HepG2 (cell line): ENCODE measurements around the gene TSTD1. TPM values are rescaled to one million over a fixed set of nuclear protein-coding genes. Genes with fewer than 3 reads are reported as not detected.

Source experiments
- ATAC-seq: fragments of 200-7000 bp; cut with Tn5 transposase; 3 replicates; pipeline ENCODE4 v1.9.1; 2020; ENCODE audit warnings: mild to moderate bottlenecking, moderate library complexity
- BruUV-seq: library from RNA; stranded (reverse); fragments of 400-500 nt; replicated peaks from 2 replicates; lab custom pipeline; 2021; lab: Mats Ljungman, UMichigan
- CTCF ChIA-PET: fragments of 300-600 bp; formaldehyde crosslinking; extraction: SDS; loops from one replicate; lab custom pipeline; 2021; ENCODE audit warnings: low total read pairs, inconsistent platforms, low intra/inter-chr PET ratio; lab: Yijun Ruan, JAX
- POLR2A ChIA-PET: fragments of 350-600 bp; sonication (Branson Sonifier 250); formaldehyde crosslinking; loops from one replicate; lab custom pipeline; 2020; ENCODE audit warnings: antibody characterized with exemption, inconsistent platforms; lab: Yijun Ruan, JAX
- DNase-seq: peaks from one replicate; pipeline ENCODE4 v3.0.0-alpha.2; 2015; ENCODE audit warnings: low spot score
- FAIRE-seq: peaks from 3 replicates; lab custom pipeline; 2011; peaks lifted over from hg19 to GRCh38; lab: Jason Lieb, UNC
- H2AFZ ChIP-seq: one replicate; pipeline ENCODE4 v1.6.1; 2011; ENCODE audit warnings: low read length, inconsistent platforms
- H3K27ac ChIP-seq: fragments of 300-600 bp; 3 replicates; pipeline ENCODE4 v1.8.0; 2011; ENCODE audit warnings: mixed run types, mild to moderate bottlenecking, mixed read lengths, low read length, inconsistent platforms; ENCODE audit not compliant: insufficient read depth; ENCODE audit errors: extremely low read length
- H3K27me3 ChIP-seq, 2 experiments: fragments of 200-600 bp in 1 of 2; 2 replicates in 1 of 2; 3 replicates in 1 of 2; pipeline versions ENCODE4 v1.6.0 to v1.8.0; 2011; ENCODE audit warnings: low read length in 2 of 2, mild to moderate bottlenecking in 2 of 2, moderate library complexity in 2 of 2, inconsistent platforms in 1 of 2; ENCODE audit not compliant: insufficient read depth in 2 of 2, control insufficient read depth in 1 of 2
- H3K36me3 ChIP-seq, 2 experiments: fragments of 200-600 bp in 1 of 2; replicated peaks in 1 of 2; 2 replicates in 1 of 2; 3 replicates in 1 of 2; pipeline versions ENCODE4 v1.5.1 to v1.8.0; 2011; ENCODE audit warnings: low read length in 2 of 2, inconsistent platforms in 1 of 2; ENCODE audit not compliant: insufficient read depth in 2 of 2, control insufficient read depth in 1 of 2
- H3K4me1 ChIP-seq: 2 replicates; pipeline ENCODE4 v1.5.1; 2012; ENCODE audit warnings: low read length, inconsistent platforms; ENCODE audit not compliant: insufficient read depth
- H3K4me2 ChIP-seq: 2 replicates; pipeline ENCODE4 v1.6.0; 2011; ENCODE audit warnings: low read depth, low read length, inconsistent platforms
- H3K4me3 ChIP-seq, 3 experiments: fragments of 200-600 bp in 1 of 3; sonication (generic), shearing (Covaris generic) in 1 of 3; replicated peaks in 1 of 3; 2 replicates each; pipeline ENCODE4 v1.5.1; 2011 to 2016; ENCODE audit warnings: low read length in 3 of 3, inconsistent platforms in 2 of 3, low read depth in 2 of 3, mild to moderate bottlenecking in 2 of 3, control low read depth in 1 of 3, mixed read lengths in 1 of 3; ENCODE audit not compliant: insufficient read depth in 1 of 3
- H3K79me2 ChIP-seq: one replicate; pipeline ENCODE4 v1.6.1; 2011; ENCODE audit warnings: low read length, inconsistent platforms; ENCODE audit not compliant: insufficient read depth
- H3K9ac ChIP-seq: 2 replicates; pipeline ENCODE4 v1.6.0; 2011; ENCODE audit warnings: mild to moderate bottlenecking, low read depth, low read length, inconsistent platforms; ENCODE audit not compliant: insufficient read depth
- H3K9me3 ChIP-seq: 2 replicates; pipeline ENCODE4 v1.5.1; 2012; ENCODE audit warnings: mild to moderate bottlenecking, low read length
- H4K20me1 ChIP-seq: 2 replicates; pipeline ENCODE4 v1.6.0; 2011; ENCODE audit warnings: inconsistent platforms, mild to moderate bottlenecking, low read length, moderate library complexity; ENCODE audit not compliant: insufficient read depth
- CENPT ChIP-seq: sonication (generic); formaldehyde crosslinking; IDR thresholded peaks from 2 replicates; pipeline ENCODE4 v1.8.0; 2022; ENCODE audit warnings: low read depth, mild to moderate bottlenecking, moderate library complexity, missing genetic modification reagents
- ETV6 ChIP-seq: sonication (generic); formaldehyde crosslinking; conservative IDR thresholded peaks from 2 replicates; pipeline ENCODE4 v1.4.0; 2020; ENCODE audit warnings: missing genetic modification reagents
- FOXA3 ChIP-seq: IDR thresholded peaks from 2 replicates; pipeline ENCODE4 v1.6.1; 2016; ENCODE audit warnings: missing genetic modification reagents, missing compliant biosample characterization
- KLF9 ChIP-seq: IDR thresholded peaks from 2 replicates; pipeline ENCODE4 v1.6.1; 2016; ENCODE audit warnings: low read depth
- NBN ChIP-seq: fragments of 450-650 bp; conservative IDR thresholded peaks from 2 replicates; pipeline ENCODE4 v1.6.1; 2017
- NONO ChIP-seq, 2 experiments: fragments of 450-650 bp in 1 of 2; sonication (generic) in 1 of 2; formaldehyde crosslinking in 1 of 2; IDR thresholded peaks in 1 of 2; conservative IDR thresholded peaks in 1 of 2; 2 replicates each; pipeline versions ENCODE4 v1.6.1 to v1.8.0; 2017 to 2022; ENCODE audit warnings: mild to moderate bottlenecking in 1 of 2, missing genetic modification reagents in 1 of 2, moderate library complexity in 1 of 2
- PCBP2 ChIP-seq: fragments of 200-400 bp; formaldehyde crosslinking; optimal IDR thresholded peaks from 2 replicates; pipeline ENCODE3; 2018; ENCODE audit warnings: low read length, low read depth; ENCODE audit not compliant: poor library complexity, severe bottlenecking
- RELA ChIP-seq: sonication (generic); formaldehyde crosslinking; IDR thresholded peaks from 2 replicates; pipeline ENCODE4 v1.4.0; 2020; ENCODE audit warnings: missing genetic modification reagents
- TARDBP ChIP-seq: sonication (generic); formaldehyde crosslinking; IDR thresholded peaks from 2 replicates; pipeline ENCODE4 v1.8.0; 2022; ENCODE audit warnings: mild to moderate bottlenecking, missing genetic modification reagents
- TBX2 ChIP-seq: sonication (generic); formaldehyde crosslinking; IDR thresholded peaks from 2 replicates; pipeline ENCODE4 v1.5.0; 2020; ENCODE audit warnings: missing genetic modification reagents, mild to moderate bottlenecking, borderline replicate concordance
- ZFP36L2 ChIP-seq: sonication (generic); formaldehyde crosslinking; IDR thresholded peaks from 2 replicates; pipeline ENCODE4 v1.4.0; 2020; ENCODE audit warnings: missing genetic modification reagents
- ZNF124 ChIP-seq: sonication (generic); formaldehyde crosslinking; IDR thresholded peaks from 2 replicates; pipeline ENCODE4 v1.4.0; 2020; ENCODE audit warnings: missing genetic modification reagents
- ZNF354B ChIP-seq: sonication (generic); formaldehyde crosslinking; IDR thresholded peaks from 2 replicates; pipeline ENCODE4 v1.8.0; 2022; ENCODE audit warnings: mild to moderate bottlenecking, missing genetic modification reagents
- ZNF503 ChIP-seq: sonication (generic); formaldehyde crosslinking; IDR thresholded peaks from 2 replicates; pipeline ENCODE4 v1.4.0; 2020; ENCODE audit warnings: missing genetic modification reagents
- ZNF510 ChIP-seq: sonication (generic); formaldehyde crosslinking; IDR thresholded peaks from 2 replicates; pipeline ENCODE4 v1.4.0; 2020; ENCODE audit warnings: low read depth, mild to moderate bottlenecking, missing genetic modification reagents
- ZNF619 ChIP-seq: sonication (generic); formaldehyde crosslinking; IDR thresholded peaks from 2 replicates; pipeline ENCODE4 v1.4.0; 2020; ENCODE audit warnings: mild to moderate bottlenecking, missing genetic modification reagents
- ZSCAN22 ChIP-seq: sonication (generic); formaldehyde crosslinking; IDR thresholded peaks from 2 replicates; pipeline ENCODE4 v1.4.0; 2020; ENCODE audit warnings: mild to moderate bottlenecking, missing genetic modification reagents
- WGBS: methylation state at CpG from one replicate; pipeline ENCODE4 v1.1.6; 2017; ENCODE audit warnings: low lambda C conversion rate; 5-methylcytosine and 5-hydroxymethylcytosine counted together
- in situ Hi-C: cut with HindIII; loops from 2 replicates; pipeline ENCODE4 v1.10.0; 2017; ENCODE audit warnings: low pct_unique_long_range_greater_than_20kb; ENCODE audit not compliant: extremely low pct_ligation_motif_present
- intact Hi-C: fragments of 100-400 bp; cut with micrococcal nuclease; formaldehyde crosslinking; loops from one replicate; pipeline ENCODE4 v1.10.0; 2022; ENCODE audit not compliant: unreplicated experiment
- polyA plus RNA-seq, 8 experiments: library from polyadenylated mRNA; depleted of rRNA in 3 of 8; stranded (reverse) in 7 of 8; unstranded in 1 of 8; fragments of >200 nt; fragmentation: Illumina TruSeq in 4 of 8; extraction: Trizol in 4 of 8; gene quantifications; 2 replicates each; pipeline versions ENCODE4 v1.2.1 to v1.2.3, GENCODE V29; 2011 to 2016; ENCODE audit warnings: low read depth in 4 of 8, missing spikeins in 1 of 8, mixed read lengths in 1 of 8; ENCODE audit not compliant: insufficient read depth in 1 of 8
- total RNA-seq, 5 experiments: library from RNA; depleted of rRNA; stranded (reverse); fragments of >200 nt; fragmentation: Illumina TruSeq; extraction: Trizol; gene quantifications; 2 replicates each; pipeline ENCODE4 v1.2.3, GENCODE V29; 2016; ENCODE audit warnings: low read depth in 1 of 5

Gene TSTD1
- total and polyA plus RNA-seq, 2 of the 13 experiments (the other 11 are each of a cell fraction or from before 2014, with no cell fraction given) = 0.15 to 0.31 TPM

- H3K4me2 ChIP-seq = no peak overlapping the region
- TF ChIP-seq NBN (no peak), PCBP2 (no peak), ZNF619 (CRISPR knock-in tag) (no peak), ZNF510 (CRISPR knock-in tag) (no peak), NONO (IDR thresholded peaks at IDR 0.05) (no peak), NONO (CRISPR knock-in tag; conservative IDR thresholded peaks at IDR 0.05) (no peak), TBX2 (CRISPR knock-in tag) (no peak), ZNF124 (no peak), ETV6 (CRISPR knock-in tag) (no peak), ZNF503 (CRISPR knock-in tag) (no peak), ZFP36L2 (CRISPR knock-in tag) (no peak), CENPT (CRISPR knock-in tag) (no peak), KLF9 (CRISPR knock-in tag) (no peak), RELA (CRISPR knock-in tag) (no peak), FOXA3 (no peak), TARDBP (CRISPR knock-in tag) (no peak), ZNF354B (CRISPR knock-in tag) (no peak), ZSCAN22 (CRISPR knock-in tag) (no peak)
- DNase-seq (no peak), ATAC-seq (no peak), FAIRE-seq (no peak)
- no peak overlapping the region for H2AFZ ChIP-seq
- H3K27ac ChIP-seq = no peak overlapping the region
- H3K79me2 ChIP-seq = peaks cover 12% of the 10 kb centered on the region
- H4K20me1 ChIP-seq = no peaks in the 10 kb centered on the region
- POLR2A ChIA-PET = no interaction called here
- intact Hi-C loops (no loop called here), in situ Hi-C loops (no loop called here)
- H3K36me3 ChIP-seq = peaks cover 21 to 37% of the 10 kb centered on the region in 2 experiments
- H3K4me1 ChIP-seq = peaks cover 6% of the 10 kb centered on the region
- no peaks in the 10 kb centered on the region for H3K9me3 ChIP-seq
- CTCF ChIA-PET = no interaction called here
- H3K9ac ChIP-seq = no peak overlapping the region
- no peak overlapping the region for H3K4me3 ChIP-seq
- no peaks in the 10 kb centered on the region for H3K27me3 ChIP-seq
- WGBS = 96% methylated on average over 5 of the region's 5 CpGs
- BruUV-seq = no TSS peak
These were observed 37.2 kb downstream of the TSTD1 start for GRCh38 chr1:161001525-161001924.
